Calu3 (cell line): ENCODE measurements around the gene AGO1. TPM values are rescaled to one million over a fixed set of nuclear protein-coding genes. Genes with fewer than 3 reads are reported as not detected.

ENCODE experiments used
- BruUV-seq: library from RNA; stranded (reverse); fragments of 400-500 nt; replicated peaks from 2 replicates; lab custom pipeline; 2021; lab: Mats Ljungman, UMichigan
- CTCF ChIA-PET: fragments of 300-600 bp; sonication (Branson Sonifier 250); formaldehyde crosslinking; loops from one replicate; lab custom pipeline; 2022; ENCODE audit warnings: antibody characterized with exemption; lab: Charles Lee
- DNase-seq: peaks from one replicate; pipeline ENCODE4 v3.0.0; 2022
- H3K27ac Mint-ChIP-seq: one replicate; pipeline ENCODE4 v1.8.0; 2022; ENCODE audit warnings: mixed read lengths; ENCODE audit not compliant: unreplicated experiment
- H3K27me3 Mint-ChIP-seq: one replicate; pipeline ENCODE4 v1.8.0; 2022; ENCODE audit warnings: mixed read lengths; ENCODE audit not compliant: unreplicated experiment
- H3K36me3 Mint-ChIP-seq: one replicate; pipeline ENCODE4 v1.8.0; 2022; ENCODE audit warnings: mild to moderate bottlenecking, moderate library complexity, mixed read lengths; ENCODE audit not compliant: insufficient read depth, unreplicated experiment
- H3K4me1 Mint-ChIP-seq: one replicate; pipeline ENCODE4 v1.8.0; 2022; ENCODE audit warnings: mild to moderate bottlenecking, low read depth, mixed read lengths; ENCODE audit not compliant: unreplicated experiment
- H3K4me3 Mint-ChIP-seq: one replicate; pipeline ENCODE4 v1.8.0; 2022; ENCODE audit warnings: mild to moderate bottlenecking, low read depth, moderate library complexity, mixed read lengths; ENCODE audit not compliant: unreplicated experiment
- H3K9me3 Mint-ChIP-seq: one replicate; pipeline ENCODE4 v1.8.0; 2022; ENCODE audit warnings: low read depth, mixed read lengths; ENCODE audit not compliant: unreplicated experiment
- CTCF ChIP-seq: fragments of 200-600 bp; IDR thresholded peaks from one replicate; pipeline ENCODE4 v1.8.0; 2022; ENCODE audit warnings: antibody characterized with exemption; ENCODE audit not compliant: unreplicated experiment
- intact Hi-C: fragments of 100-400 bp; cut with micrococcal nuclease; formaldehyde crosslinking; loops from one replicate; pipeline ENCODE4 v1.10.0; 2022; ENCODE audit not compliant: unreplicated experiment
- total RNA-seq: library from RNA; stranded (reverse); gene quantifications from 2 replicates; pipeline ENCODE4 v1.2.3, GENCODE V29; 2022

The AGO1 gene
- total RNA-seq, 1 experiment from 2014 or later, result 34.4 TPM

- peaks cover 15% of the 10 kb centered on the region for H3K4me1 Mint-ChIP-seq
- peak; percentile 21 for DNase-seq
- BruUV-seq, result no TSS peak
- peaks cover 34% of the 10 kb centered on the region for H3K36me3 Mint-ChIP-seq
- peak overlapping the region; percentile 74 for H3K27ac Mint-ChIP-seq
- no peaks in the 10 kb centered on the region for H3K9me3 Mint-ChIP-seq
- intact Hi-C loops, result no loop called here
- H3K4me3 Mint-ChIP-seq, result peak overlapping the region; percentile 83
- CTCF ChIA-PET, result interaction anchor here (0.7 kb wide), 1 partner anchor 668 kb away, joined by 3 read pairs; no protein-coding TSS in a partner anchor
- TF ChIP-seq CTCF, result no peak
- H3K27me3 Mint-ChIP-seq, result no peaks in the 10 kb centered on the region
These were observed 48.6 kb downstream of the AGO1 start for GRCh38 chr1:35931446-35932157.

GRCh38 chr1:35932158-35932636 is 49.2 kb downstream of the AGO1 start:
- no peak for DNase-seq
- TF ChIP-seq CTCF, result no peak
- CTCF ChIA-PET, result interaction anchor here (1.0 kb wide), 1 partner anchor 45 kb away, joined by 3 read pairs; no protein-coding TSS in a partner anchor
- Mint-ChIP-seq H3K27ac (peak overlapping the region; percentile 74), H3K27me3 (no peaks in the 10 kb centered on the region), H3K36me3 (peaks cover 34% of the 10 kb centered on the region), H3K9me3 (no peaks in the 10 kb centered on the region), H3K4me1 (peaks cover 15% of the 10 kb centered on the region), H3K4me3 (peak overlapping the region; percentile 83)
- BruUV-seq, result TSS peak; percentile 54
- intact Hi-C loops, result no loop called here

- H3K36me3 Mint-ChIP-seq, result peaks cover 34% of the 10 kb centered on the region
- intact Hi-C loops, result no loop called here
- CTCF ChIA-PET, result interaction anchor here (1.0 kb wide), 1 partner anchor 46 kb away, joined by 3 read pairs; no protein-coding TSS in a partner anchor
- no peak for DNase-seq
- no peak for TF ChIP-seq CTCF
- peaks cover 15% of the 10 kb centered on the region for H3K4me1 Mint-ChIP-seq
- no TSS peak for BruUV-seq
- H3K27me3 Mint-ChIP-seq, result no peaks in the 10 kb centered on the region
- no peaks in the 10 kb centered on the region for H3K9me3 Mint-ChIP-seq
- peak overlapping the region; percentile 74 for H3K27ac Mint-ChIP-seq
- peak overlapping the region; percentile 83 for H3K4me3 Mint-ChIP-seq
These were observed 49.9 kb downstream of the AGO1 start for GRCh38 chr1:35932941-35933340.

GRCh38 chr1:35935442-35936388 is 52.7 kb downstream of the AGO1 start:
- H3K36me3 Mint-ChIP-seq, result peaks cover 30% of the 10 kb centered on the region
- no peak for DNase-seq
- intact Hi-C loops, result no loop called here
- no peaks in the 10 kb centered on the region for H3K9me3 Mint-ChIP-seq
- TF ChIP-seq CTCF, result no peak
- peaks cover 18% of the 10 kb centered on the region for H3K4me1 Mint-ChIP-seq
- CTCF ChIA-PET, result no interaction called here
- no peak overlapping the region for H3K27ac Mint-ChIP-seq
- no TSS peak for BruUV-seq
- no peaks in the 10 kb centered on the region for H3K27me3 Mint-ChIP-seq
- H3K4me3 Mint-ChIP-seq, result no peak overlapping the region
